Right lobe of liver (tissue), 4 donors: ENCODE data around the gene SPATA2.

Source experiments
- POLR2A ChIP-seq: fragments of 450-650 bp; IDR thresholded peaks from one replicate; pipeline ENCODE4 v1.6.1; 2017; ENCODE audit warnings: antibody characterized with exemption, mild to moderate bottlenecking
- TF ChIP-seq, protein P1 (sequence below), 4 donors: fragments of 200-600 bp in 3 of 4; fragments of 450-650 bp in 1 of 4; IDR thresholded peaks; one replicate each; pipeline versions ENCODE4 v1.5.1 to v1.8.0; 2016 to 2022; ENCODE audit warnings: antibody characterized with exemption in 4 of 4, mild to moderate bottlenecking in 2 of 4
- donor health status: DM: no; HTN: no; CAD: no.
- donor health status: DM: no; HTN: no; CAD: no.
- donor health status: DM: no; HTN: yes; CAD: no.

- no peak for TF ChIP-seq POLR2A
- TF ChIP-seq, protein P1, sequence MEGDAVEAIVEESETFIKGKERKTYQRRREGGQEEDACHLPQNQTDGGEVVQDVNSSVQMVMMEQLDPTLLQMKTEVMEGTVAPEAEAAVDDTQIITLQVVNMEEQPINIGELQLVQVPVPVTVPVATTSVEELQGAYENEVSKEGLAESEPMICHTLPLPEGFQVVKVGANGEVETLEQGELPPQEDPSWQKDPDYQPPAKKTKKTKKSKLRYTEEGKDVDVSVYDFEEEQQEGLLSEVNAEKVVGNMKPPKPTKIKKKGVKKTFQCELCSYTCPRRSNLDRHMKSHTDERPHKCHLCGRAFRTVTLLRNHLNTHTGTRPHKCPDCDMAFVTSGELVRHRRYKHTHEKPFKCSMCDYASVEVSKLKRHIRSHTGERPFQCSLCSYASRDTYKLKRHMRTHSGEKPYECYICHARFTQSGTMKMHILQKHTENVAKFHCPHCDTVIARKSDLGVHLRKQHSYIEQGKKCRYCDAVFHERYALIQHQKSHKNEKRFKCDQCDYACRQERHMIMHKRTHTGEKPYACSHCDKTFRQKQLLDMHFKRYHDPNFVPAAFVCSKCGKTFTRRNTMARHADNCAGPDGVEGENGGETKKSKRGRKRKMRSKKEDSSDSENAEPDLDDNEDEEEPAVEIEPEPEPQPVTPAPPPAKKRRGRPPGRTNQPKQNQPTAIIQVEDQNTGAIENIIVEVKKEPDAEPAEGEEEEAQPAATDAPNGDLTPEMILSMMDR (IDR thresholded peaks at IDR 0.05): no peak
Observed at GRCh38 chr20:49883246-49883802, 32.0 kb downstream of the SPATA2 start.
